Measurements from ENCODE around the gene EXD3.

The EXD3 gene

GRCh38 chr9:137317718-137318511 lies 105.0 kb downstream of the EXD3 start:
- no peak for DNase-seq (ENCODE audit: low read depth in 2 of 2)

GRCh38 chr9:137317021-137317717 lies 105.8 kb downstream of the EXD3 start:
- no peak for DNase-seq (ENCODE audit: low read depth in 2 of 2)

GRCh38 chr9:137316012-137316981 lies 106.7 kb downstream of the EXD3 start:
- DNase-seq (ENCODE audit: low read depth in 2 of 2), result no peak

- no peak for DNase-seq (ENCODE audit: low read depth in 2 of 2)
Observed at GRCh38 chr9:137315581-137316011, 107.4 kb downstream of the EXD3 start.

- DNase-seq (ENCODE audit: low read depth in 2 of 2), result no peak
Observed at GRCh38 chr9:137314561-137315560, 108.1 kb downstream of the EXD3 start.

- DNase-seq (ENCODE audit: low read depth in 2 of 2), result no peak
Observed at GRCh38 chr9:137313956-137314560, 108.9 kb downstream of the EXD3 start.

- DNase-seq (ENCODE audit: low read depth in 2 of 2), result no peak
Observed at GRCh38 chr9:137313326-137313936, 109.5 kb downstream of the EXD3 start.

GRCh38 chr9:137312852-137313325 lies 110.1 kb downstream of the EXD3 start:
- DNase-seq (ENCODE audit: low read depth in 2 of 2), result no peak

- no peak for DNase-seq (ENCODE audit: low read depth in 2 of 2)
Observed at GRCh38 chr9:137311986-137312851, 110.7 kb downstream of the EXD3 start.

- DNase-seq (ENCODE audit: low read depth in 2 of 2), result no peak
Observed at GRCh38 chr9:137311171-137311985, 111.6 kb downstream of the EXD3 start.

- no peak for DNase-seq (ENCODE audit: low read depth in 2 of 2)
Observed at GRCh38 chr9:137310189-137311052, 112.5 kb downstream of the EXD3 start.

- no peak for DNase-seq (ENCODE audit: low read depth in 2 of 2)
Observed at GRCh38 chr9:137309368-137310188, 113.4 kb downstream of the EXD3 start.

- DNase-seq (ENCODE audit: low read depth in 2 of 2), result no peak
Observed at GRCh38 chr9:137308057-137308619, 114.8 kb downstream of the EXD3 start.

GRCh38 chr9:137307255-137308056 lies 115.5 kb downstream of the EXD3 start:
- no peak for DNase-seq (ENCODE audit: low read depth in 2 of 2)

GRCh38 chr9:137306850-137307254 lies 116.1 kb downstream of the EXD3 start:
- DNase-seq (ENCODE audit: low read depth in 2 of 2), result no peak

Data from fibroblast of skin of left biceps (primary cell).